Stimulated activated naive CD8-positive, alpha-beta T cell treated with anti-CD3 and anti-CD28 coated beads, Interleukin-15, Interleukin-2, amounts not matched to agents 100 ng/mL and 50 ng/mL, for 24 hours (primary cell): ENCODE data around the gene GPX7.
A peak's percentile ranks its signal among the peaks of the same experiment; 100 is the strongest.

Experiments used
- H3K27ac Mint-ChIP-seq: one replicate; pipeline ENCODE4 v1.8.0; 2021; ENCODE audit warnings: mild to moderate bottlenecking, mixed read lengths
- H3K27me3 Mint-ChIP-seq: one replicate; pipeline ENCODE4 v1.8.0; 2021; ENCODE audit warnings: mixed read lengths
- H3K36me3 Mint-ChIP-seq: one replicate; pipeline ENCODE4 v1.8.0; 2021; ENCODE audit warnings: low read depth, mixed read lengths
- H3K4me1 Mint-ChIP-seq: one replicate; pipeline ENCODE4 v1.8.0; 2021; ENCODE audit warnings: low read depth, mixed read lengths
- H3K4me3 Mint-ChIP-seq: one replicate; pipeline ENCODE4 v1.8.0; 2021; ENCODE audit warnings: mild to moderate bottlenecking, mixed read lengths
- H3K9me3 Mint-ChIP-seq: one replicate; pipeline ENCODE4 v1.8.0; 2021; ENCODE audit warnings: mixed read lengths

The GPX7 gene

GRCh38 chr1:52631759-52632331 is 29.7 kb downstream of the GPX7 start:
- H3K9me3 Mint-ChIP-seq = no peaks in the 10 kb centered on the region
- H3K27me3 Mint-ChIP-seq = no peaks in the 10 kb centered on the region
- peaks cover under 1% of the 10 kb centered on the region for H3K36me3 Mint-ChIP-seq
- H3K27ac Mint-ChIP-seq = peak overlapping the region; percentile 92
- peaks cover 66% of the 10 kb centered on the region for H3K4me1 Mint-ChIP-seq
- H3K4me3 Mint-ChIP-seq = peak overlapping the region; percentile 82

- Mint-ChIP-seq H3K27ac (peak within 1 kb of the TSS; percentile 97), H3K36me3 (peaks cover 3% of the 10 kb centered on the region), H3K27me3 (no peaks in the 10 kb centered on the region), H3K9me3 (no peaks in the 10 kb centered on the region), H3K4me1 (peaks cover 67% of the 10 kb centered on the region), H3K4me3 (peak within 1 kb of the TSS; percentile 89)
Measured at GRCh38 chr1:52632732-52633290, 30.6 kb downstream of the GPX7 start, which contains the start of gene SHISAL2A. Gene SHISAL2A (plus strand): TSS chr1:52633168. CDS start chr1:52633494, 326 bp downstream.

DNA sequence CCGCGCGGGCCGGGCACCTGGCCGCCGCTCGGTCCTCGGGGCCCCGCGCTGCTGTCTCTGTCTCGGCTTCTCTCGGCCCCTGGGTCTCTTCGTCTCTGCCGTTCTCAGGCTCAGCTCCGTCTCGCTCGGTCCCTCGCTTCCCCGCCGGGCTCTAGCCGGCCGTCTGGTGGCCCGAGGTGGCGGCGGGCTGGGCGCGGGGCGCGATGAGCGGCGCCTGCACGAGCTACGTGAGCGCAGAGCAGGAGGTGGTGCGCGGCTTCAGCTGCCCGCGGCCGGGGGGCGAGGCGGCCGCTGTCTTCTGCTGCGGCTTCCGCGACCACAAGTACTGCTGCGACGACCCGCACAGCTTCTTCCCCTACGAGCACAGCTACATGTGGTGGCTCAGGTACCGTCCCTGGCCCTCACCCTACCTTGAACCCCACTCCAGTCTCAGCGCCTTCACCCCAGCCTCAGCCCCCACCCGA is 31.2 kb downstream of the GPX7 start:
- Mint-ChIP-seq H3K27ac (peak overlapping the region; percentile 97), H3K4me1 (peaks cover 72% of the 10 kb centered on the region), H3K27me3 (no peaks in the 10 kb centered on the region), H3K4me3 (peak overlapping the region; percentile 89), H3K36me3 (peaks cover 6% of the 10 kb centered on the region), H3K9me3 (no peaks in the 10 kb centered on the region)

DNA sequence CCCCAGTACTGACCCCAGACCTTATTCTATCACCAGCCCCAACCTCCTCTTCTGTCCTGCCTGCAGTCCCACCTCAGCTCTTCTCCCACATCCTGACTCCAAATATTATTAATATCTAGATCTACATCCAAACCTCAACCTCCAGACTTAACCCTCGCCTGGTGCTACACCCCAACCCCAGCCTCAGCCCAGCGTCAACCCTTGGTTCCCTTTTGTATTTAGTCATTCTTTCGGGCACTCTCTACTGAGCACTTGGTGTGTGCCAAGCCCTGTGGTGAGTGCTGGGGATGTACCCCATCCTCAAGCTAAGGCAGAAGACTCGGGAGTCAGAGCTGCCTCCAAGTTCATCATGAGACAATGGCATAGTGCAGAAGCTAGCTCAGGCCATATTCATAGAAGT is 31.9 kb downstream of the GPX7 start:
- H3K27ac Mint-ChIP-seq = peak overlapping the region; percentile 97
- H3K36me3 Mint-ChIP-seq = peaks cover 8% of the 10 kb centered on the region
- no peaks in the 10 kb centered on the region for H3K9me3 Mint-ChIP-seq
- peak overlapping the region; percentile 89 for H3K4me3 Mint-ChIP-seq
- H3K4me1 Mint-ChIP-seq = peaks cover 77% of the 10 kb centered on the region
- H3K27me3 Mint-ChIP-seq = no peaks in the 10 kb centered on the region

GRCh38 chr1:52635321-52636089 is 33.3 kb downstream of the GPX7 start:
- Mint-ChIP-seq H3K27ac (peak overlapping the region; percentile 75), H3K4me3 (peak overlapping the region; percentile 49), H3K36me3 (peaks cover 8% of the 10 kb centered on the region), H3K27me3 (no peaks in the 10 kb centered on the region), H3K4me1 (peaks cover 80% of the 10 kb centered on the region), H3K9me3 (no peaks in the 10 kb centered on the region)

DNA sequence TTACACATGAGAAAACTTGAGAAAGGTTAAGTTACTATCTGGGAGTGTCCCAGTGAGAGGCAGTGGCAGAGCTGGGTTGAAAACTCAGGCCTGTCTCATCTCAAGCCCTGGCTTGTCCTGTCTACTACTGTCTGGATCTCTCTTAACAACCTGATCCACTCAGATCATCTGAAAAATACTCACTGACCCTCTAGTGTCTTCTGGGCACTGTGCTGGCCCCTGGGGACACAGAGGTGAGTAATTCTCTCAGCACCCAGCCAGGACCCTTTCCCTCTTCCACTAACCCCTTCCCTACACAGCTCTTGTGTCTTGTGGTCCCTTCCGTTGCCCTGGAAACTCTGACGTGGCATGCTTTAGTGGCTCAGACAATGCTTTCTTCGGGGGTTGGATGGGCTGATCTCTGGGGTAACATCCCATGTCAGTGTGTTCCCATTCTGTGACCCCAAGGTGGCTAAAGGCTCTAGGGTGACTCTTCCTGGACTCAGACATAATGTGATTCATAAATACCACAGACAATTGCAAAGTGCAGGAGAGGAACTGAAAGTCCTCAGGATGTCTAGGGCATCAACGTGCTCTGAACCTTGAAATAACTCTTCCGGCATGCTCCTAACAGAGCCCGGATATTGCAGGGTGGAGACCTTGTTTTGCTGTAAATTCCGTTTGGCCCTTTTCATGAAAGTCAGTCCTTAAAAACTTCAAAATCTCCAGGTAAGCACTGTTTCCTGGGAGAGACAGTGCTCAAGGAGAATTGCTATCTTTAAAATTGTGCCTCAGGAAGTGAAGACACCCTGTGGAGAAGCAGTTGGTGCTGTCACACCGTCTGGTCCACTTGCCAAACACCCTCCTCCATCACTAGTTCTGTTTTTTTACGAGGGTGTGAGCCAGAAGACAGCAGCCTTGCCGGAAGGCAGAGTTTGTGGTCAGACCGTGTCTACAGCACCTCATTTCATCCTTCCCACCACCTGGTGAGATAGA is 34.8 kb downstream of the GPX7 start:
- Mint-ChIP-seq H3K9me3 (no peaks in the 10 kb centered on the region), H3K27ac (peak overlapping the region; percentile 99), H3K4me1 (peaks cover 80% of the 10 kb centered on the region), H3K27me3 (no peaks in the 10 kb centered on the region), H3K4me3 (peak overlapping the region; percentile 75), H3K36me3 (peaks cover 14% of the 10 kb centered on the region)

GRCh38 chr1:52637946-52638345 is 35.8 kb downstream of the GPX7 start:
- Mint-ChIP-seq H3K9me3 (no peaks in the 10 kb centered on the region), H3K4me1 (peaks cover 78% of the 10 kb centered on the region), H3K4me3 (peak overlapping the region; percentile 75), H3K36me3 (peaks cover 17% of the 10 kb centered on the region), H3K27ac (peak overlapping the region; percentile 99), H3K27me3 (no peaks in the 10 kb centered on the region)

DNA sequence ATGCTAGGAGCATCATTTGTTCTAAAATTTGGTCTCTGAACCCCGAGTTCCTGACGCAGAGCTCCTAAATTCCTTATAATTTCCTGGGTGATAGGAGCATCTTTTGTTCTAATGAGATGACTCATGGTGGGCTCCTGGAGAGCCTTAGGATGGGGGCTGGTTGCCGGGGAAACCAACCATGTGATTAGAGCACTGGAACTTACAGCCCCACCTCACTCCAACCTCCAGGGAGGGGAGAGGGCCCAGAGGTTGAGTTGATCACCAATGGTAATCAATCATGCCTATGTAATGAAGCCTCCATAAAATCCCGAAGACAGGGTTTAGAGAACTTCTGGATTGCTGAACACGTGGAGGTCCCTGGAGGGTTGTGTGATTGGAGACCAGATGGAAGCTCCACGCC is 38.5 kb downstream of the GPX7 start:
- H3K36me3 Mint-ChIP-seq = peaks cover 23% of the 10 kb centered on the region
- no peaks in the 10 kb centered on the region for H3K27me3 Mint-ChIP-seq
- H3K4me1 Mint-ChIP-seq = peaks cover 54% of the 10 kb centered on the region
- no peaks in the 10 kb centered on the region for H3K9me3 Mint-ChIP-seq
- no peak overlapping the region for H3K4me3 Mint-ChIP-seq
- peak overlapping the region; percentile 54 for H3K27ac Mint-ChIP-seq

DNA sequence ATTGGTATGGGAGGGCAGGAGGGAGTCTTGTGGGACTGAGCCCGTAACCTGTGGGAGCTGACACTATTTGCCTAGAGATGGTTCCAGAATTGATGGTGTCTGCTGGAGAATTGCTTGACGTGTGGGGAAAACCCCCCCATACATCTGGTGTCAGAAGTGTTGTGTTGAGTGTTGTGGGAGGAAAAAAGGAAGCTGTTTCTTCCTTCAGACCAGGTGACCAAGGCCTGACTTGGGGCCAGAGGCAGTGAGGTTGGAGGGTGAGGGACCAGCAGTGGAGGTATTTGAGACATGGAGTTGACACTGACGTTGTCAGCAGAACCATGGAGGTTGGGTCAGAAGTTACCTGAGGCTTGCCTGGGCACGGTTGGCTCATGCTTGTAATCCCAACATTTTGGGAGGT is 39.1 kb downstream of the GPX7 start:
- H3K9me3 Mint-ChIP-seq = no peaks in the 10 kb centered on the region
- peak overlapping the region; percentile 17 for H3K4me3 Mint-ChIP-seq
- H3K36me3 Mint-ChIP-seq = peaks cover 23% of the 10 kb centered on the region
- peak overlapping the region; percentile 54 for H3K27ac Mint-ChIP-seq
- H3K27me3 Mint-ChIP-seq = no peaks in the 10 kb centered on the region
- H3K4me1 Mint-ChIP-seq = peaks cover 50% of the 10 kb centered on the region

- Mint-ChIP-seq H3K4me1 (peaks cover 17% of the 10 kb centered on the region), H3K9me3 (no peaks in the 10 kb centered on the region), H3K36me3 (peaks cover 21% of the 10 kb centered on the region), H3K27me3 (no peaks in the 10 kb centered on the region), H3K27ac (no peak overlapping the region), H3K4me3 (no peak overlapping the region)
Measured at GRCh38 chr1:52645261-52645660, 43.1 kb downstream of the GPX7 start.

GRCh38 chr1:52651904-52652303 is 49.7 kb downstream of the GPX7 start:
- H3K27ac Mint-ChIP-seq = no peak overlapping the region
- no peaks in the 10 kb centered on the region for H3K9me3 Mint-ChIP-seq
- peaks cover 21% of the 10 kb centered on the region for H3K4me1 Mint-ChIP-seq
- peaks cover 15% of the 10 kb centered on the region for H3K36me3 Mint-ChIP-seq
- no peak overlapping the region for H3K4me3 Mint-ChIP-seq
- no peaks in the 10 kb centered on the region for H3K27me3 Mint-ChIP-seq

GRCh38 chr1:52653207-52653849 is 51.2 kb downstream of the GPX7 start:
- Mint-ChIP-seq H3K27me3 (no peaks in the 10 kb centered on the region), H3K4me1 (peaks cover 24% of the 10 kb centered on the region), H3K27ac (no peak overlapping the region), H3K36me3 (peaks cover 9% of the 10 kb centered on the region), H3K9me3 (no peaks in the 10 kb centered on the region), H3K4me3 (no peak overlapping the region)

DNA sequence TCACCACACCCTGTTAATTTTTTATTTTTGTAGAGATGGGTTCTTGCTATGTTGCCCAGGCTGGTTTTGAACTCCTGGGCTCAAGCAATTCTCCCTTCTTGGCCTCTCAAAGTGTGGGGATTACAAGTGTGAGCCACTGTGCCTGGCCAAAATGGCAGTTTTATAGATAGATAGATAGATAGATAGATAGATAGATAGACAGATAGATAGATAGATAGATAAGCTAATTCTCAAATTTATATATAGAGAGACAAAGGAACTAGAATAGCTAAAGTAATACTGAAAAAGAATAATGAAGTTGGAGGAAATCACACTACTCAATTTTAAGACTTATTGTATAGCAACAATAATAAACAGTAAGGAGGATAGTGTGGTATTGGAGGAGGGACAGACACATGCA is 51.9 kb downstream of the GPX7 start:
- H3K4me1 Mint-ChIP-seq = peaks cover 31% of the 10 kb centered on the region
- no peaks in the 10 kb centered on the region for H3K27me3 Mint-ChIP-seq
- no peaks in the 10 kb centered on the region for H3K9me3 Mint-ChIP-seq
- H3K36me3 Mint-ChIP-seq = peaks cover 9% of the 10 kb centered on the region
- no peak overlapping the region for H3K27ac Mint-ChIP-seq
- H3K4me3 Mint-ChIP-seq = no peak overlapping the region

GRCh38 chr1:52657702-52658101 is 55.5 kb downstream of the GPX7 start:
- H3K4me1 Mint-ChIP-seq = peaks cover 43% of the 10 kb centered on the region
- H3K27me3 Mint-ChIP-seq = no peaks in the 10 kb centered on the region
- no peak overlapping the region for H3K4me3 Mint-ChIP-seq
- H3K36me3 Mint-ChIP-seq = peaks cover 9% of the 10 kb centered on the region
- no peaks in the 10 kb centered on the region for H3K9me3 Mint-ChIP-seq
- no peak overlapping the region for H3K27ac Mint-ChIP-seq
